Brain microvascular endothelial cell (primary cell): ENCODE data around the gene STAG1.

ENCODE experiments used
- DNase-seq: peaks from one replicate; pipeline ENCODE4 v3.0.0-alpha.2; 2020
- H3K27ac ChIP-seq: fragments of 250-450 bp; sonication (Bioruptor Pico); 2 replicates; pipeline ENCODE4 v1.5.1; 2020; ENCODE audit warnings: mild to moderate bottlenecking, moderate library complexity
- H3K27me3 ChIP-seq: fragments of 250-450 bp; sonication (Bioruptor Pico); replicated peaks from 2 replicates; pipeline ENCODE4 v1.5.1; 2020; ENCODE audit warnings: mild to moderate bottlenecking
- H3K36me3 ChIP-seq: fragments of 250-450 bp; sonication (Bioruptor Pico); replicated peaks from 2 replicates; pipeline ENCODE4 v1.5.1; 2020; ENCODE audit warnings: mild to moderate bottlenecking
- H3K4me3 ChIP-seq: 2 replicates; pipeline ENCODE4 v1.5.1; 2011; ENCODE audit warnings: low read depth, mild to moderate bottlenecking, control low read depth, low read length, moderate library complexity
- in situ Hi-C: cut with HindIII; loops from 2 replicates; pipeline ENCODE4 v1.10.0; 2017; ENCODE audit warnings: low sequenced_read_pairs, low pct_ligation_motif_present
- TF ChIP-seq, protein P1 (sequence below): IDR thresholded peaks from 2 replicates; pipeline ENCODE4 v1.5.1; 2011; ENCODE audit warnings: low read depth, mild to moderate bottlenecking, moderate library complexity, low read length, control low read depth, inconsistent platforms; ENCODE audit errors: missing control alignments

The STAG1 gene

DNA sequence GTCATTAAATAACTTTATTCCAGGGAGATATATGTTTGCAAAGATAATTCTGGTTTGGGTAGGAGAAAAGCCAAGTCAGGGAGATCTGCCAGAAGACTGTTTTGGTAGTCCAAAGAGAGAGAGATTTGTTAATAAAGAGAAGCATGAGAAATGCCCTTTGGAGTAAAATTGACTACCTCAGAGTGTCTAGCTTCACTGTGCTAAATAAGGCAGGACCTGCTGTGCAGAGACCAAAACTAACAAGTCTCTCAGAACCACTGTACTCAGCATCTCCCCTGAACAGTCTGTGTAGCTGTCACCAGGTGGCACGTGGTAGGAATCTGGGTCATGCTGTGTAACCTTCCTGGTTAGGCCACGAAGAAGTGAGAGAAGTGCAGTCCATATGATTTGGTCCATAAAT, 35.2 kb upstream of the STAG1 start:
- in situ Hi-C loops = loop anchor here (25.0 kb wide), 1 partner anchor 200 kb away; no protein-coding TSS in a partner anchor
- Histone ChIP-seq H3K27ac (peak overlapping the region; percentile 80), H3K4me3 (no peak overlapping the region), H3K27me3 (no peaks in the 10 kb centered on the region), H3K36me3 (no peaks in the 10 kb centered on the region)
- TF ChIP-seq, protein P1, sequence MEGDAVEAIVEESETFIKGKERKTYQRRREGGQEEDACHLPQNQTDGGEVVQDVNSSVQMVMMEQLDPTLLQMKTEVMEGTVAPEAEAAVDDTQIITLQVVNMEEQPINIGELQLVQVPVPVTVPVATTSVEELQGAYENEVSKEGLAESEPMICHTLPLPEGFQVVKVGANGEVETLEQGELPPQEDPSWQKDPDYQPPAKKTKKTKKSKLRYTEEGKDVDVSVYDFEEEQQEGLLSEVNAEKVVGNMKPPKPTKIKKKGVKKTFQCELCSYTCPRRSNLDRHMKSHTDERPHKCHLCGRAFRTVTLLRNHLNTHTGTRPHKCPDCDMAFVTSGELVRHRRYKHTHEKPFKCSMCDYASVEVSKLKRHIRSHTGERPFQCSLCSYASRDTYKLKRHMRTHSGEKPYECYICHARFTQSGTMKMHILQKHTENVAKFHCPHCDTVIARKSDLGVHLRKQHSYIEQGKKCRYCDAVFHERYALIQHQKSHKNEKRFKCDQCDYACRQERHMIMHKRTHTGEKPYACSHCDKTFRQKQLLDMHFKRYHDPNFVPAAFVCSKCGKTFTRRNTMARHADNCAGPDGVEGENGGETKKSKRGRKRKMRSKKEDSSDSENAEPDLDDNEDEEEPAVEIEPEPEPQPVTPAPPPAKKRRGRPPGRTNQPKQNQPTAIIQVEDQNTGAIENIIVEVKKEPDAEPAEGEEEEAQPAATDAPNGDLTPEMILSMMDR = no peak
- peak; percentile 16 for DNase-seq

DNA sequence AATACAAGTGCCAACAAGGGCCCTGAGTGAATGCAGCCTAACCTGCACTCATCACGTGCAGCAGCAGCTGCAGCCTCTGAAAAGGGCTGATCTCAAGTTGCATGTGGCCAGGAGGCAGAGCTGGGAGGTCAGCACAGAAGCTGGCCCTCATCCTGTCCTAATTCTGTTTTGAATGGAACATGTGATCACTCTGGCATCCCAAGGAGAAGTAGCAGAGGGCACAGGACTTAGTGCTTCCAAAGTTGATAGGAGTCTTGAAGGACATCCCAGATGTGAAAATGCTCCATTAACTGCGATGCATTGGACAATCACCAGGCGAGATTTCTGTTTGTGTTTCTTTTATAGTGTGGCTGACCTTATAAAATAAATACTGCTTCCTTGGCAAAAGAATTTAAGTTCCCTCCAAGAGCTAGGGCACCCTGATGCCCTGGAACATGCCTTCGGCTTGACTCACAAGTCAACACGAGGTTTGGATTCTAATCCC, 31.6 kb upstream of the STAG1 start:
- DNase-seq = no peak
- Histone ChIP-seq H3K4me3 (no peak overlapping the region), H3K36me3 (no peaks in the 10 kb centered on the region), H3K27me3 (no peaks in the 10 kb centered on the region), H3K27ac (no peak overlapping the region)
- TF ChIP-seq, protein P1 = no peak
- in situ Hi-C loops = loop anchor here (25.0 kb wide), 1 partner anchor 204 kb away; no protein-coding TSS in a partner anchor

DNA sequence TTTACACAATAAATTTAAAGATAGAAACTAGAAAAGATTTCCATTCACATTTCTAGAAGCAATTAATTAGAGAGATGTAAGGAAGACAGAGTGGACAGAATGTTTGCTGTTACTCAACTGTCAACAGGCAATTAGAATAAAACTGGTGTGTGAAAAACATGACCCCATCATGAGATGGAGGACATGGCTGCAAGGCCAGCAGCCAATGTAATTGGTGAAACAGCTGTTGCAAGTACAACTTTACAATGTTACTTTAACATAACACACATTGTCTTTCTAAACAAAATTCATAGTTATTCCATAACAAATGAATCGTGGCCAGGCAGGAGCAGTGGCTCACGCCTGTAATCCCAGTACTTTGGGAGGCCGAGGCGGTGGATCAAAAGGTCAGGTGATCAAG, 28.6 kb upstream of the STAG1 start:
- Histone ChIP-seq H3K4me3 (no peak overlapping the region), H3K27ac (no peak overlapping the region), H3K36me3 (no peaks in the 10 kb centered on the region), H3K27me3 (no peaks in the 10 kb centered on the region)
- in situ Hi-C loops = loop anchor here (25.0 kb wide), 1 partner anchor 207 kb away; no protein-coding TSS in a partner anchor
- no peak for DNase-seq
- TF ChIP-seq, protein P1 = no peak

DNA sequence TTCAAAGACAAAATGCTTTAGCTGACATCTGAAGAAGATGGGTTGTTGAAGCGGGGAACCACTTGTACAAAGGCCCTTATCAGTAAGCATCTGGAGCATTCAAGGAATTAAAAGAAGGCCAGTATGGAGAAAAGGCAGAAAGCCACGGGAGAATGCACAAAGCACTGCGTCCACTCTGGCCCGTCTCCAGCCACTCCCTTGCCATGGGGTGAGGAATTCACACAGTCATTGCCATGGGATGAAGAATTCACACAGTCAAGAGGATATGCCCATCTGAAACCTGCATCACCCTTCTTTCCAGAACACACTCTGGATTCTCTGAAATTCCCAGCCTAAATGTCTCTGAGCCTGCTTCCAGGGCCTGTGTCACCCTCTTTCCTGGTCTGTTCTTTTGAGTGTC, 26.7 kb upstream of the STAG1 start:
- H3K4me3 ChIP-seq = no peak overlapping the region
- H3K27me3 ChIP-seq = no peaks in the 10 kb centered on the region
- in situ Hi-C loops = loop anchor here (25.0 kb wide), 1 partner anchor 208 kb away; no protein-coding TSS in a partner anchor
- TF ChIP-seq, protein P1 = no peak
- peak; percentile 19 for DNase-seq
- H3K27ac ChIP-seq = no peak overlapping the region
- H3K36me3 ChIP-seq = no peaks in the 10 kb centered on the region

DNA sequence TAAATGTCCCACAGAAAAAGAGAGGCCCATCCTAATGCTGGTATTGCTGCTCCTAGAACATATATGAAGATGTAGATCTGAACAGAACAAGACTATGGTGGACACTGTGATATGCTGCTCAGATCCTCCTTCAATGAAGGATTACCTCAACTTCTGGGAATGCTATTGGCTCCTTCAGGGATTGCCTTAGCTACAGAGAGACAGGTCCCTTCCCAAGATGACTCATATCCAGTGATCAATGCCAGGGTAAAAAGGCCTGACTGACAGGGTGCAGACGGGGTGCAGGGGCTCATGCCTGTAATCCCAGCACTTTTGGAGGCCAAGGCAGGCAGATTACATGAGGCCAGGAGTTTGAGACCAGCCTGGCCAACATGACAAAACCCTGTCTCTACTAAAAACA, 20.5 kb upstream of the STAG1 start:
- Histone ChIP-seq H3K27ac (no peak overlapping the region), H3K27me3 (no peaks in the 10 kb centered on the region), H3K36me3 (no peaks in the 10 kb centered on the region), H3K4me3 (no peak overlapping the region)
- TF ChIP-seq, protein P1 = no peak
- in situ Hi-C loops = no loop called here
- DNase-seq = peak; percentile 35
